COR-L47 (cell line): ENCODE measurements around the gene RASGRP3.

Experiments used
- DNase-seq: peaks from one replicate; lab custom pipeline; 2025; lab: John Stamatoyannopoulos, UW

Gene RASGRP3

DNA sequence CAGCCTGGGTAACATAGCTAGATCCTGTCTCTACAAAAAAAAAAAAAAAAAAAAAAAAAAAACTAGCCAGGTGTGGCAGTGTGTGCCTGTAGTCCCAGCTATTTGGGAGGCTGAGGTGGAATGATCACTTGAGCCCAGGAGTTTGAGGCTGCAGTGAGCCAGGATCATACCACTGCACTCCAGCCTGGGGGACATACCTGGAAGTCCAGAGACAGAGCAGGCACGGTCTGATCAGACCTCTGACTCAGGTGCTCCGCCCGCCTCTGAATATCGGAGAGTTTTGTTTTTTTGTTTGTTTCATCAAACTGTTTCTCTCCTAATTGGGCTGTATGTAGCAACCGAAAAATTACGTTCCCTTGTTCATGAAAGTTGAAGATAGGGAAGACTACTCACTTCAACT is 49.2 kb downstream of the RASGRP3 start:
- DNase-seq: no peak

DNA sequence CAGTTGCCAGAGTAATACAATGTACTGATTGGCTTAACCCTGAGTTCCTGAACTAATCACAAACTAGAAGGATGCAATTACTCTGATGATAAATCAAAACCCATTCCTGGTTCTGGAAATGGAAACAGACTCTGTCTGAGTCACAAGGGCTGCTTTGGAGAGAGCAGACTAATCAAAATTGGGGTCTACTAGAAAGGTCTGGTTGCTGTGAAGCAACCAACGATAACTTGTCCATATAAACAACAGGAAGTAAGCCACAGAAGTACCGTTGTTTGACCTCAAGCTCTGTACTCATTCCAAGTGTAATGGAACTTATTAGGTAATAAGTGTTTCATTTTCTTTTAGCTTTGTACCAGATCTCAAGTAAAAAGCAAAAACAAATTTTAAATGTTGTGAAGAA is 49.7 kb downstream of the RASGRP3 start:
- DNase-seq: no peak

GRCh38 chr2:33526921-33527320 is 50.5 kb downstream of the RASGRP3 start:
- no peak for DNase-seq

- DNase-seq: no peak
These were observed 52.0 kb downstream of the RASGRP3 start for GRCh38 chr2:33528441-33528950.

DNA sequence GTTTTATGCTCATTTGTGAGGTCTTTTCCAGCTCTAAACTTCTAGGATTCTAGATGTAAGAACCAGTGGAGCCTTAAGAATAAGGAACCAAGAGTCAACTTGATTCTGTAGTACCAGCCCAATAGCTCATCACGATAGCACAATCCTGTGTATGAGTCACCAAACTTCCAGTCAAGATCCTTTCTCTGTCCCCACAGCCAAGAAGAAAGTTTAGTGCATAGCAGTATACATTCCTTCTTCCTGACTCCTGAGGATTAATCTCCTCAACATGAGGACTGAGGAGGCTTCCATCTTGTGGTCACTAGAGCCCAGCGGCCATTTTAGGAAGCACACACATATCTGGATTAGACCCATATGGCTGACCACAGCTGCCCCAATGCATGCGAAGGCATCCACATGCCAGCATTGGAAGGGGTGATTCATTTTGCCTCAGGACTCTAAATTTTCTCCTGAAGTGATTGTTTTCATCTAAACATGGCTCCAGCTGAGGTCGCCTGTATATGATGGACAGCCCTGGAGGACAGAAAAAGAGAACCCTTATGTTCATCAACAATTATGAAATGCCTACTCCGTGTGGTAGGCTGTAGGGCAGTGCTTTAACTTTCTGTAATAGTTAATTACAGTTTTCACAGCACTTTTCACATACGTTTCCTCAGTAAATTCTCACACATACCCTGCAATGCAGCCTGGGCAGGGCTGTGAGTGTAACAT is 53.5 kb downstream of the RASGRP3 start:
- no peak for DNase-seq

- no peak for DNase-seq
These were observed 54.5 kb downstream of the RASGRP3 start for GRCh38 chr2:33530690-33531548.

GRCh38 chr2:33531549-33532059 is 55.2 kb downstream of the RASGRP3 start:
- no peak for DNase-seq

DNA sequence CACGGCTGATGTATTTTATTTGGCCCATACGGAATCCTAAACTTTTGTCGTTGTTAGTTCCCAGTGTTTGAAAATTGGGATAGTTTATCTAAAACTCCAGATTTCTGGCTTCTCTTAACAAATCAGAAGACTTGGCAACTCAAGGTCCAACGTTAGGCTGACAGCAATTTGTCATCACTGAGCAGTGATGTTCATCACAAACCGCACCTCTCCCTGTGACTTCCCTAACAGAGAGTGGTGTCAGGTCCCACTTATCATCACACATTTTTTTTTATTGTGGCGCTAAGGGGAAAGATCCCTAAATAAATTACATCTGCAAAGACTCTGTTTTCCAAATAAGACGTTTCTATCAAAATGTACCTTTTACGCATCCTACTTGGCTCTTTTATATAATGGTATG is 55.7 kb downstream of the RASGRP3 start:
- no peak for DNase-seq

GRCh38 chr2:33532966-33533365 is 56.5 kb downstream of the RASGRP3 start:
- no peak for DNase-seq

DNA sequence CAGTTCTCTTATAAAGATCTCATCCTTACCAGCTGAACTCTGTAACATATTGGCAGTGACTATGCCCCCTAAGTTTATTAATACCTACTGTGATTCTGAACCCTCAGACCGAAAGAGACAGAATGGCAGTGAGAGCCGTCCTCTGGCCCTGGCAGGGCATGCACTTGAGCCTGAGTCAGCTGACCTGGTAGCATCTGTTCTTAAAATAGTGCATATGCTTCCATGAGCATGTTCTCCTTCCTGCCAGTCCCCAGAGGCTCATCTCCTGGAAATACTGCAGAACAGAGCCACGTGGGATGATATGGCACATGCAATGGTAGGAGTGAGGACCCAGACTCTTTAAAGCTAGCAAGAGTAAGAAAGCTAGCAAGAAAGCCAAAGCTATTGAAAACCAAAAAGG is 59.0 kb downstream of the RASGRP3 start:
- DNase-seq: no peak

- no peak for DNase-seq
These were observed 64.8 kb downstream of the RASGRP3 start for GRCh38 chr2:33541243-33541642.

DNA sequence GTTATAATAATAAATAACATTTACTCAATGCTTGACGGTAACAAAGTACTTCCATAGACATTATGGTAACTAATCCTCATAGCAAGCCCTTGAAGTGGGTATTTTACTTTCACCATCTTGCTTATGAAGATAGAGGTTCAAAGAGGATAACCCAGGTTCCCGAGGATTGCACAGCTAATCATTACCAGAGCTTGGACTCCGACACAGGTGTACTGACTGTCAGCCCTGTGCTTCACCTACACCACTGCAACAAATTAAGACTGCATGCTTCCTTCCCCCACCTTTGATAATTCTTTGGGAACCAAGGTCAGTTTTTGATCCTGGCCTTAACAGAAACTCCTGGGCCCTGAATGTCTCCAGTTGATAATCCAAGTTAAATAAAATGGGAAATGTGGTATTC is 73.8 kb downstream of the RASGRP3 start:
- DNase-seq: no peak

GRCh38 chr2:33552758-33553461 is 76.5 kb downstream of the RASGRP3 start:
- DNase-seq: no peak

GRCh38 chr2:33555681-33556080 is 79.2 kb downstream of the RASGRP3 start:
- no peak for DNase-seq

GRCh38 chr2:33559328-33559727 is 82.9 kb downstream of the RASGRP3 start:
- DNase-seq: no peak

DNA sequence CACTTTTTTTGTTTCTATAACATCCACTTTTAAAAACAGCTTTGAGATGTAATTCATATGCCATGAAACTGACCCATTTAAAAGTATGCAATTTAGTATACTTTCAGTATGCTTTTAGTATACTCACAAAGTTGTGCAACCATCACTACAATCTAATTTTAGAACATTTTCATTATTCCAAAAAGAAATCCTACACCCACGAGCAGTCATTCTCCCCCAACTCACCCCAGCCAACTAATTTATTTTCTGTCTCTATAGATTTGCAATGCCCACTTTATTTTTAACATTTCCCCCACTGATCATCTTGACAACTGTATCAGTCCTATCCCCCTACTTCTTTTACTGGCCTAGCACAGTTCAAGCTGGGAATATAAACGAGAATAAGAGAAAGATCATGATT is 83.6 kb downstream of the RASGRP3 start:
- DNase-seq: no peak

DNA sequence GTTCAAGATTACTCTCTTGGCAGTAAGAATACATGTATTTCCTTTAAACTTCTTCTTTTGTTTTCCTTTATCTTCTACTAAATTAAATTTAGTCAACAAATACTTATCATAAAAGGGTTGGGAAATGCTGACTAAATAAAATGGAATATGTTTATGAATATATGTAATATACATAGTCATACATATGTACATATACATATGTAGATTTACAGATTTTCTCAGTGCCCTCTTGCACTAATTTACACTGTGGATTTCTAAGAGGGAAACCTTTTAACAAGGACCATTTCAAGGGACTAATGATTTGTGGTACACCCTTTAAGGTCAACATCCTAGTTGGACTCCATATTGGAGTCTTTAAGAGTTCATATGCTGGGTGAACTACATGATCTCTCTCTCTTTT is 85.4 kb downstream of the RASGRP3 start:
- DNase-seq: no peak

- DNase-seq: no peak
These were observed 94.2 kb downstream of the RASGRP3 start for GRCh38 chr2:33570681-33571080.

DNA sequence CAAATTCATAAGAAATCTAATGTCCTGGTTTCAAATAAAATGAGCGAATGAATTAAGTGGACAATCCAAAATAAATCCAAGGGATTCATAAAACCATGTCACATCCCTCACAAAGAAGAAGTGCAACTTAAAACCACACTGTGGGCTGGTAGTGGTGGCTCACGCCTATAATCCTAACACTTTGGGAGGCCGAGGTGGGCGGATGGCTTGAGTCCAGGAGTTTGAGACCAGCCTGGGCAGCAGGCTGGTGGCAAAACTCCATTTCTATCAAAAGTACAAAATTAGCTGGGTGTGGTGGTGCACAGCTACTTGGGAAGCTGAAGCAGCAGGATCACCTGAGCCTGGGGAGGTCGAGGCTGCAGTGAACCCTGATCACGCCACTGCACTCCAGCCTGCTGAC is 97.2 kb downstream of the RASGRP3 start:
- no peak for DNase-seq

DNA sequence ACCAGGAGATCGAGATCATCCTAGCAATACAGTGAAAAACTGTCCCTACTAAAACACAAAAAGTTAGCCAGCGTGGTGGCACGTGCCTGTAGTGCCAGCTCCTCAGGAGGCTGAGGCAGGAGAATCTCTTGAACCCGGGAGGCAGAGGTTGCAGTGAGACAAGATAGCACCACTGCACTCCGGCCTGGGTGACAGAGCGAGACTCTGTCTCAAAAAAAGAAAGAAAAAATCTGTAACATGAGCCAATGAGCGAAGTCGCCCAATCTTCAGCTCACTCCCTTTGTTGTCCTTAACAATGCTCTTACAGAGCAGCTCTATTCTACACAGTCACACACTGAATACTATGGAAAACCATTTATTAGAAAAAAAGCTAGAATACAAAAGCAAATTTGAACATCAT is 100.6 kb downstream of the RASGRP3 start:
- no peak for DNase-seq

- DNase-seq: no peak
These were observed 101.2 kb downstream of the RASGRP3 start for GRCh38 chr2:33577668-33578067.

GRCh38 chr2:33579227-33579626 is 102.8 kb downstream of the RASGRP3 start:
- no peak for DNase-seq
